Activated CD4-positive, CD25-positive, alpha-beta regulatory T cell treated with anti-CD3 and anti-CD28 coated beads, Interleukin-2, amount 50 U/mL, for 72 hours (primary cell): Measurements from ENCODE around the gene GPR101.
"Not testable (repeated sequence)": the region's sequence is repeated elsewhere in the genome, so short reads cannot be mapped to it uniquely, and the experiment has no call there.

Source experiments
- DNase-seq: peaks from one replicate; pipeline ENCODE4 v3.0.0; 2021

The GPR101 gene

GRCh38 chrX:137025930-137026329 is 7.9 kb downstream of the GPR101 start:
- DNase-seq, result no peak

GRCh38 chrX:137000236-137000635 is 33.6 kb downstream of the GPR101 start:
- not testable (repeated sequence) for DNase-seq

- DNase-seq, result no peak
These were observed 34.8 kb downstream of the GPR101 start for GRCh38 chrX:136999024-136999423.
